NCI-H146 treated with DMSO at 0.1 percent for 48 hours (cell line): ENCODE measurements around the gene COL24A1.
"Not testable (repeated sequence)": the region's sequence is repeated elsewhere in the genome, so short reads cannot be mapped to it uniquely, and the experiment has no call there.

Experiments
- DNase-seq: peaks from one replicate; lab custom pipeline; 2025; ENCODE audit not compliant: unreplicated experiment; lab: John Stamatoyannopoulos, UW

Gene COL24A1

GRCh38 chr1:85998105-85998855, 158.3 kb downstream of the COL24A1 start:
- no peak for DNase-seq

GRCh38 chr1:85992791-85993190, 163.8 kb downstream of the COL24A1 start:
- no peak for DNase-seq

GRCh38 chr1:85991261-85991660, 165.3 kb downstream of the COL24A1 start:
- DNase-seq, result no peak

GRCh38 chr1:85984636-85985035, 171.9 kb downstream of the COL24A1 start:
- DNase-seq, result no peak

GRCh38 chr1:85983316-85983715, 173.3 kb downstream of the COL24A1 start:
- no peak for DNase-seq

GRCh38 chr1:85976516-85977205, 179.9 kb downstream of the COL24A1 start:
- no peak for DNase-seq

- DNase-seq, result peak; percentile 0
Measured at GRCh38 chr1:85975912-85976371, 180.6 kb downstream of the COL24A1 start.

- DNase-seq, result no peak
Measured at GRCh38 chr1:85962457-85962856, 194.1 kb downstream of the COL24A1 start.

GRCh38 chr1:85957760-85958159, 198.8 kb downstream of the COL24A1 start:
- no peak for DNase-seq

- not testable (repeated sequence) for DNase-seq
Measured at GRCh38 chr1:85955218-85955617, 201.4 kb downstream of the COL24A1 start.

- DNase-seq, result no peak
Measured at GRCh38 chr1:85952460-85952859, 204.1 kb downstream of the COL24A1 start.

GRCh38 chr1:85947186-85947585, 209.4 kb downstream of the COL24A1 start:
- DNase-seq, result no peak

GRCh38 chr1:85943945-85944344, 212.6 kb downstream of the COL24A1 start:
- no peak for DNase-seq

- no peak for DNase-seq
Measured at GRCh38 chr1:85943526-85943925, 213.0 kb downstream of the COL24A1 start.

GRCh38 chr1:85940656-85941306, 215.8 kb downstream of the COL24A1 start:
- no peak for DNase-seq

- no peak for DNase-seq
Measured at GRCh38 chr1:85938829-85939228, 217.7 kb downstream of the COL24A1 start.

- no peak for DNase-seq
Measured at GRCh38 chr1:85936470-85936869, 220.1 kb downstream of the COL24A1 start.

- no peak for DNase-seq
Measured at GRCh38 chr1:85936057-85936456, 220.5 kb downstream of the COL24A1 start.

GRCh38 chr1:85935234-85935633, 221.3 kb downstream of the COL24A1 start:
- DNase-seq, result no peak

- no peak for DNase-seq
Measured at GRCh38 chr1:85934516-85934915, 222.1 kb downstream of the COL24A1 start.

- DNase-seq, result no peak
Measured at GRCh38 chr1:85933961-85934360, 222.6 kb downstream of the COL24A1 start.

GRCh38 chr1:85911742-85912141, 244.8 kb downstream of the COL24A1 start:
- DNase-seq, result no peak
